ENCODE data around the gene TTC1. TPM values are rescaled to one million over a fixed set of nuclear protein-coding genes. Genes with fewer than 3 reads are reported as not detected.
"Not testable (repeated sequence)": the region's sequence is repeated elsewhere in the genome, so short reads cannot be mapped to it uniquely, and the experiment has no call there.

The TTC1 gene, protein sequence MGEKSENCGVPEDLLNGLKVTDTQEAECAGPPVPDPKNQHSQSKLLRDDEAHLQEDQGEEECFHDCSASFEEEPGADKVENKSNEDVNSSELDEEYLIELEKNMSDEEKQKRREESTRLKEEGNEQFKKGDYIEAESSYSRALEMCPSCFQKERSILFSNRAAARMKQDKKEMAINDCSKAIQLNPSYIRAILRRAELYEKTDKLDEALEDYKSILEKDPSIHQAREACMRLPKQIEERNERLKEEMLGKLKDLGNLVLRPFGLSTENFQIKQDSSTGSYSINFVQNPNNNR
- total RNA-seq = 25.6 TPM

DNA sequence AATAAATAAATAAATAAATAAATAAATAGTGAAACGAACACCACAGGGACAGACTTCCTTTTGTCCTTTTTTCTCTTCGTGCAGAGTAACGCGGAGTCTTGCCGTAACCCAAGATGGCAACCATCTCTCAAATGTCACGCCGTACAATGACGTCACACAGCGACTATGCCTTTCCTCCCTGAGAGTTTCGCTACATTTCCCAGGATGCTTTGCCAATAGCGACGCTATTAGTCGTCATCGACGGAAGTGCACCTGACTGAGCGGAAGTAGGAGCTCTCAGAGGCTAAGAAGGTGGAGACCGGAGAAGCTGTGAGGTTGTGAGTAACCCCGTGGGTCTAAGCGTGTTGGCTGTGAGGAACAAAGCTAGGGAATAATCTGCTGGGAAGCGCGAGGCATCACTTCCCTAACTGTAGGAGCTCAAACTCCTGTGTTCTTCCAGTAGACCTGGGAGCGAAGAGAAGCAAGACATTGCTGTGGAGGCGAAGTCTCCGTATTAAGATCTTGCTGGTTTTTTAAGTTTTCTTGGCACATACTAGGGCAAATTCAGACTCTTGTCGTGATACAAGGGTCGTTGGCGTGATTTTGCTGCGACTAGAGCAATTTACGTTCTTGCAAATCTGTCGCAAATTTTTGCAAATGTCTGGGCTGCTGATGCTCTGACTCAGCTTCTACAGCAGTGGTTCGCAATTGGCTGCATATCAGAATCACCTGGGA is at the start of gene TTC1:
Gene TTC1, plus strand, starts transcription at position 263 of the 714 bp plus-strand sequence. CDS start 1,390 bp downstream, outside the sequence.
- H3K36me3 ChIP-seq (ENCODE audit: control insufficient read depth in 3 of 3, insufficient read depth in 3 of 3, low read length in 3 of 3) = peaks cover 8 to 16% (median 13%) of the 10 kb centered on the region in 3 donors
- H3K27me3 ChIP-seq (ENCODE audit: control insufficient read depth in 3 of 3, insufficient read depth in 3 of 3, low read length in 3 of 3) = no peaks in the 10 kb centered on the region
- no peaks in the 10 kb centered on the region for H3K9me3 ChIP-seq (ENCODE audit: control insufficient read depth in 3 of 3, low read length in 3 of 3)
- peaks cover 12% of the 10 kb centered on the region in 3 donors for H3K4me1 ChIP-seq (ENCODE audit: control insufficient read depth in 3 of 3, insufficient read depth in 3 of 3, low read length in 3 of 3)
- H3K9ac ChIP-seq (ENCODE audit: low read depth in 1 of 3, low read length in 3 of 3) = peak within 1 kb of the TSS; percentile 94 to 98 (median 97)
- peak within 1 kb of the TSS; percentile 93 to 99 (median 98) for H3K4me3 ChIP-seq (ENCODE audit: low read length in 3 of 3)
- H3K27ac ChIP-seq (ENCODE audit: low read depth, low read length) = peak within 1 kb of the TSS; percentile 94

DNA sequence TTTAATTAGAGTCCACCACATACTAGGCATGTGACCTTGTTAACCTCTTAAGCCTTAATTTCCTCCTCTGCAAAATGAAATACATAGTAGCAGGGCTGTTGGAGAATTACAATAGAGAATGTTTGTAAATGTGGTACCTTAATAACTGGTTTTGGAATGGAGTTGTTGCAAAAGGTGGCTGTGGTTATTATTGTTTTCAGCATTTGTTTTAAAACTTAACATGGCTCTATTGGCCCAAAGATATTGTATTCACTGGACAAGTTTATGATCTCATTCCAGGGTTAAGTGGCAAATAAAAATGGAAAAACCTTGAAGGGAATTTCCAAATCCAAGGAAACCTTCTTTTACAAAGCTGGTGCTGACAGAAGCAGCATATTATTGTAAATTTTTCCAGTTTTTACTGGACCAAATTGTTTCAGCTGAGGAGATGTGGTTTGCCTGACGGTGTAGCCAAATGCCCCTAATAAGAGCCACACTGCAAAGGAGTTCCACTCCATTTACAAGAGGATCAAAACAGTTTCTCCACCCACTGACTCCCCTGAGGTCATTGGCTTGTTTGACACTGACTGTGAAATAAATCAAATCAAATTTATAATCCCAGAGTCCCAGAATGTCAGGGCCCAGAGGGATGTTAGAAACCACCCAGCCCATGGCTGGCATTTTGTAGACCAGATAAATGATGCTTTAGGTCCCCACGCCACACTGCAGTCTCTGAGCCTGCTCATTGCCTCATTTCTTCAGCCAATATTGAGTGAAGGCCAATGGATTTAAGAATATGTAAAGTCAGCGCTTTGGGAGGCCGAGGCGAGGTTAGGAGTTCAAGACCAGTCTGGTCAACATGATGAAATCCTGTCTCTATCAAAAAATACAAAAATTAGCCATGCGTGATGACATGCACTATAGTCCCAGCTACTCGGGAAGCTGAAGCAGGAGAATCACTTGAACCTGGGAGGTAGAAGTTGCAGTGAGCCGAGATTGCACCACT is 47.5 kb upstream of the TTC1 start:
- H3K4me3 ChIP-seq (ENCODE audit: low read length in 3 of 3) = no peak overlapping the region
- H3K27ac ChIP-seq (ENCODE audit: low read depth, low read length) = no peak overlapping the region
- H3K9ac ChIP-seq (ENCODE audit: low read depth in 1 of 3, low read length in 3 of 3) = no peak overlapping the region
- no peaks in the 10 kb centered on the region for H3K36me3 ChIP-seq (ENCODE audit: control insufficient read depth in 3 of 3, insufficient read depth in 3 of 3, low read length in 3 of 3)
- no peaks in the 10 kb centered on the region for H3K4me1 ChIP-seq (ENCODE audit: control insufficient read depth in 3 of 3, insufficient read depth in 3 of 3, low read length in 3 of 3)
- no peaks in the 10 kb centered on the region for H3K9me3 ChIP-seq (ENCODE audit: control insufficient read depth in 3 of 3, low read length in 3 of 3)
- H3K27me3 ChIP-seq (ENCODE audit: control insufficient read depth in 3 of 3, insufficient read depth in 3 of 3, low read length in 3 of 3) = peaks cover 0 to 8% (median 0%) of the 10 kb centered on the region in 3 donors

DNA sequence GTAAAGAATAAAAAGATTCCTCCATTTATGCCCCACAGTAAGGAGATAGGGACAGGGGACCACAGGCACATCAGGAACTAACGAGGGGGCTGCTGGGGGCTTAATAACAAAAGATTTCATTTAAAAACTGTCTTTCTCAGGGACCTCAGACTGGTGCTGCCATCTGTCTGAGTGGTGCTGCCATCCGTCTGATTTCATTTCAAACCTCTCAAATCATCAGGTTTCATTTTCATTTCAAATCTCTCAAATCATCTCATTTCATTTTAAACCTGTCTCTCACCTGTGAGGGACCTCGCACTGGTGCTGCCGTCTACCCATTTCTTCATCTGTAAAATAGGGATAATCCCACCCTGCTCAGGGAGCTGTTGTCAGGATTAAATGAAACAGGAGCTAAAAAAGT is 46.7 kb upstream of the TTC1 start:
- Histone ChIP-seq H3K27me3 (ENCODE audit: control insufficient read depth in 3 of 3, insufficient read depth in 3 of 3, low read length in 3 of 3) (peaks cover 0 to 8% (median under 1%) of the 10 kb centered on the region in 3 donors), H3K4me3 (ENCODE audit: low read length in 3 of 3) (no peak overlapping the region), H3K4me1 (ENCODE audit: control insufficient read depth in 3 of 3, insufficient read depth in 3 of 3, low read length in 3 of 3) (no peaks in the 10 kb centered on the region), H3K27ac (ENCODE audit: low read depth, low read length) (no peak overlapping the region), H3K9ac (ENCODE audit: low read depth in 1 of 3, low read length in 3 of 3) (no peak overlapping the region), H3K36me3 (ENCODE audit: control insufficient read depth in 3 of 3, insufficient read depth in 3 of 3, low read length in 3 of 3) (no peaks in the 10 kb centered on the region), H3K9me3 (ENCODE audit: control insufficient read depth in 3 of 3, low read length in 3 of 3) (no peaks in the 10 kb centered on the region)

DNA sequence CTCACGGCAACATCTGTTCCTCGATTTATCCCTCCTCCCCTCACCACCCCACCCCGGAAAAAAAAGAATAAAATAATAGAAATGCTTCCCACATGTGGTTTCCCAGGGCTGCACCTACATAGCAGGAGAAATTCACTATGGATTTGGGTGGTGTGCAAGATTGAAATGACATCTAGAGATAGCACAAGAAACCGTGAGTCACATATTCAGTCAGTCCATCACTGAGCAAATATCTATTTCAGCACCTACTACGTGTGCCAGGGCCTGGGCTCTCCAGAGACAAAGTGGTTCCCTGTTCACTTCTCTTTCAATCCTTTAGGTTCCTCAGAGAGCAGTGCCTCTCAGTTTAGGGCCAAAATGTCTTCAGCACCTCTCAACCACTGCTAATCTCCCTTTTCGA is 45.0 kb upstream of the TTC1 start:
- H3K9me3 ChIP-seq (ENCODE audit: control insufficient read depth in 3 of 3, low read length in 3 of 3) = no peaks in the 10 kb centered on the region
- no peaks in the 10 kb centered on the region for H3K4me1 ChIP-seq (ENCODE audit: control insufficient read depth in 3 of 3, insufficient read depth in 3 of 3, low read length in 3 of 3)
- H3K4me3 ChIP-seq (ENCODE audit: low read length in 3 of 3) = no peak overlapping the region
- H3K36me3 ChIP-seq (ENCODE audit: control insufficient read depth in 3 of 3, insufficient read depth in 3 of 3, low read length in 3 of 3) = no peaks in the 10 kb centered on the region
- H3K27me3 ChIP-seq (ENCODE audit: control insufficient read depth in 3 of 3, insufficient read depth in 3 of 3, low read length in 3 of 3) = peaks cover 0 to 15% (median 8%) of the 10 kb centered on the region in 3 donors
- no peak overlapping the region for H3K9ac ChIP-seq (ENCODE audit: low read depth in 1 of 3, low read length in 3 of 3)
- H3K27ac ChIP-seq (ENCODE audit: low read depth, low read length) = no peak overlapping the region

DNA sequence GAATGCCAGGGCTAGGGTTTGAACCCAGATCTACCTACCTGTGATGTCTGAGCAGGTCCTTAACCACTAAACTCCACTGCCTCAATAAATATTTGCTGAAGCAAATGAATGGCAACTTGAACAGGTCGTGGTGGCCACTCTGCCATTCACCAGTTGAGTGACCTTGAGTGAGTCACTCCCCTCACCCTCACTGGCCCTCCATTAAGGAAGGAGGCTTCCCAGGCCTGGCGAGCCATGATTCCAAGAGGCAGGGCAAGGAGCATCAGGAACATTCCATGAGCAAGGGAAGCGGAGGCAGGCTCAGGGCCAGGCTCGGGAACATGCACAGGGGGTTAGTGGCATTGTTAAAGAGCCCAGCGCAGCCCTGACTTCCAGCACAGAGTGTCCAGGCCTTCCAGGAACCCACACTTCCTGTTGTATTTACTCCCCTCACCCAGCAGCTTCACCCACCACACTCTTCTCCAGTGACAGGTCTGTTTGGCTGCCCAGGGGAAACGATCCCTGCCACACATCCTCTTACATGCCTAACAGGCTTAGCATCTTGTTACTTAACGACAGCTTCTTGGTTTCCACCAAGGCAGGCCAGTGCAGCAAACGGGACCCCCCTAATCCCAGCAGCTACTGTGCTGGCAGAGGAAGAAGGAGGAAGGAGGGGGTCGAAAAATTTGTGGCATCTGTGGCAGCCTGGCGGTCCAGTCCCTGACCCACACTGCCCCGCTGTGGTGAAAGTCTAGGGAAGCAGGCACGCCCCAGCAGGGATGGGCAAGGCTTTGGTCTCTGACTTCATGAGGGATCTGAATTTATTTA is 43.7 kb upstream of the TTC1 start:
- H3K9me3 ChIP-seq (ENCODE audit: control insufficient read depth in 3 of 3, low read length in 3 of 3) = no peaks in the 10 kb centered on the region
- no peak overlapping the region for H3K27ac ChIP-seq (ENCODE audit: low read depth, low read length)
- H3K27me3 ChIP-seq (ENCODE audit: control insufficient read depth in 3 of 3, insufficient read depth in 3 of 3, low read length in 3 of 3) = peaks cover under 1 to 20% (median 10%) of the 10 kb centered on the region in 3 donors
- no peak overlapping the region for H3K9ac ChIP-seq (ENCODE audit: low read depth in 1 of 3, low read length in 3 of 3)
- no peaks in the 10 kb centered on the region for H3K36me3 ChIP-seq (ENCODE audit: control insufficient read depth in 3 of 3, insufficient read depth in 3 of 3, low read length in 3 of 3)
- no peaks in the 10 kb centered on the region for H3K4me1 ChIP-seq (ENCODE audit: control insufficient read depth in 3 of 3, insufficient read depth in 3 of 3, low read length in 3 of 3)
- no peak overlapping the region for H3K4me3 ChIP-seq (ENCODE audit: low read length in 3 of 3)

DNA sequence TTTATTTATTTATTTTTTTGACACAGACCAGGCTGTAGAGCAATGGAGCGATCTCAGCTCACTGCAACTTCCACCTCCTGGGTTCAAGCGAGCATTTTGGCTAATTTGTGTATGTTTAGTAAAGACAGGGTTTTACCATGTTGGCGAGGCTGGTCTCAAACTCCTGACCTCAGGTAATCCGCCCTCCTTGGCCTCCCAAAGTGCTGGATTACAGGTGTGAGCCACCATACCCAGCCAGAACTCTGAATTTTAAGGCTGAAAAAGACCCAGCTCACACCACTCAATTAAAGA is 43.2 kb upstream of the TTC1 start:
- not testable (repeated sequence) for H3K27ac ChIP-seq (ENCODE audit: low read depth, low read length); H3K4me1 ChIP-seq (ENCODE audit: control insufficient read depth in 3 of 3, insufficient read depth in 3 of 3, low read length in 3 of 3); H3K9ac ChIP-seq (ENCODE audit: low read depth in 1 of 3, low read length in 3 of 3); H3K36me3 ChIP-seq (ENCODE audit: control insufficient read depth in 3 of 3, insufficient read depth in 3 of 3, low read length in 3 of 3); H3K4me3 ChIP-seq (ENCODE audit: low read length in 3 of 3); H3K9me3 ChIP-seq (ENCODE audit: control insufficient read depth in 3 of 3, low read length in 3 of 3)
- H3K27me3 ChIP-seq (ENCODE audit: control insufficient read depth in 3 of 3, insufficient read depth in 3 of 3, low read length in 3 of 3) = peaks cover 6 to 25% (median 15%) of the 10 kb centered on the region in 3 donors

DNA sequence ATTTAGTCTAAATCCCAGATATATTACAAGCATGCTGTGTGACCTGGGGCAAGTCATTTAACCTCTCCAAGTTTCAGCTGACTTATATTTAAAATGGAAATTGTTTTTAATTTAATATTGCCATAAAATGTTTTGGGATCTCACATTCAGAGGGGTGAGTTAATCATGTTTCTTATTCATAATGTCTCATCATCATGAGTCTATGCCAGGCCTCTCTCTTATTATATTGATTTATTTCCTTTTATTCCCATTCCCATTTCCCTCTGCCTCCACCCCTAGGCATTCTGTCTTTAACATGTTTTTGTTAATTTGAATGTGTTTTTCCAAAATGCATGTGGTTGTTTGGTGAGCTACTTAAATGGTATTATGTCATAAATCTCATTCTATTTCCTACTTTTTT is 39.0 kb upstream of the TTC1 start:
- Histone ChIP-seq H3K9me3 (ENCODE audit: control insufficient read depth in 3 of 3, low read length in 3 of 3) (no peaks in the 10 kb centered on the region), H3K4me1 (ENCODE audit: control insufficient read depth in 3 of 3, insufficient read depth in 3 of 3, low read length in 3 of 3) (peaks cover 0 to 5% (median 0%) of the 10 kb centered on the region in 3 donors), H3K36me3 (ENCODE audit: control insufficient read depth in 3 of 3, insufficient read depth in 3 of 3, low read length in 3 of 3) (no peaks in the 10 kb centered on the region), H3K27ac (ENCODE audit: low read depth, low read length) (no peak overlapping the region), H3K4me3 (ENCODE audit: low read length in 3 of 3) (no peak overlapping the region), H3K9ac (ENCODE audit: low read depth in 1 of 3, low read length in 3 of 3) (no peak overlapping the region), H3K27me3 (ENCODE audit: control insufficient read depth in 3 of 3, insufficient read depth in 3 of 3, low read length in 3 of 3) (peaks cover 28 to 48% (median 38%) of the 10 kb centered on the region in 3 donors)

DNA sequence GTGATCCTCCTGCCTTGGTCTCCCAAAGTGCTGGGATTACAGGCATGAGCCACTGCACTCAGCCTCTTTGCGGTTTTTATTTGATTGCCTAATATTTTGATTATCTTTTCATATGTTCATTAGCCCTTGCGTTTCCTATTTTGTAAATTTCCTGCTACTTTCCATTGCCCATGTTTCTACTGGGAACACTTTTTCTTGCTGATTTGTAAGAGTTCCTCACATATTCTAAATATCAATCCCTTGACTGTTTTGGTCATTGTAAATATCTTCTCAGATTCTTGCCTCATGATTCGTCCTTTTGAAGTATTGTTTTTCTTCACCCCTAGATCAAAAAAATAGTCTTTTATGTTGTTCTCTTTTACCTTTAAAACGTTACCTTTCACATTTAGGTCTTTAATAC is 37.9 kb upstream of the TTC1 start:
- Histone ChIP-seq H3K27me3 (ENCODE audit: control insufficient read depth in 3 of 3, insufficient read depth in 3 of 3, low read length in 3 of 3) (peaks cover 28 to 55% (median 30%) of the 10 kb centered on the region in 3 donors), H3K36me3 (ENCODE audit: control insufficient read depth in 3 of 3, insufficient read depth in 3 of 3, low read length in 3 of 3) (no peaks in the 10 kb centered on the region), H3K9ac (ENCODE audit: low read depth in 1 of 3, low read length in 3 of 3) (no peak overlapping the region), H3K9me3 (ENCODE audit: control insufficient read depth in 3 of 3, low read length in 3 of 3) (no peaks in the 10 kb centered on the region), H3K27ac (ENCODE audit: low read depth, low read length) (no peak overlapping the region), H3K4me3 (ENCODE audit: low read length in 3 of 3) (no peak overlapping the region), H3K4me1 (ENCODE audit: control insufficient read depth in 3 of 3, insufficient read depth in 3 of 3, low read length in 3 of 3) (peaks cover 3 to 12% (median 6%) of the 10 kb centered on the region in 3 donors)

DNA sequence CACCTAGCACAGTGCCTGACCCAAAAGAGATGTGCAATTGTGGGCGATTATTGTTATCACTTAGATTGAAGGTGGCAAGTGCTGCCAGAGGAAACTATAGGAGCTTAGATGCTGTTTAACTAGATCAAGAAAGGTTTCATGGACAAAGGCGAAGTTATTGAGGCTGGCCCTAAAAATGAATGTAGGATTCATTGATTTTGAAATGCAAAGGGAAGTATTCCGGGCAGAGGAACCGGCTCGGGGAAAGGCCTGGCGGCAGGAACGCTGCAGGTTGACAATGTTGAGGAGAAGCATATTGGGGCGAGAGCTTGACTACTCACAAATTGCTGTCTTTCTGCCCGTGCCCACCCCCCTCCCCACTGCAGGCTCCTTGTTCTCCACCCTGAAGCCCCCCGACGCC is 37.4 kb upstream of the TTC1 start:
- H3K9me3 ChIP-seq (ENCODE audit: control insufficient read depth in 3 of 3, low read length in 3 of 3) = no peaks in the 10 kb centered on the region
- no peak overlapping the region for H3K4me3 ChIP-seq (ENCODE audit: low read length in 3 of 3)
- no peak overlapping the region for H3K27ac ChIP-seq (ENCODE audit: low read depth, low read length)
- H3K36me3 ChIP-seq (ENCODE audit: control insufficient read depth in 3 of 3, insufficient read depth in 3 of 3, low read length in 3 of 3) = no peaks in the 10 kb centered on the region
- peaks cover 3 to 12% (median 6%) of the 10 kb centered on the region in 3 donors for H3K4me1 ChIP-seq (ENCODE audit: control insufficient read depth in 3 of 3, insufficient read depth in 3 of 3, low read length in 3 of 3)
- H3K9ac ChIP-seq (ENCODE audit: low read depth in 1 of 3, low read length in 3 of 3) = no peak overlapping the region
- peaks cover 28 to 55% (median 30%) of the 10 kb centered on the region in 3 donors for H3K27me3 ChIP-seq (ENCODE audit: control insufficient read depth in 3 of 3, insufficient read depth in 3 of 3, low read length in 3 of 3)

All from skeletal muscle tissue (tissue), 4 donors.